GM10847 (cell line): ENCODE measurements around the gene DCAF10.

Experiments used
- POLR2A ChIP-seq: IDR thresholded peaks from 2 replicates; pipeline ENCODE4 v1.6.1; 2011; ENCODE audit not compliant: insufficient read length; ENCODE audit errors: extremely low read depth

DCAF10 gene

GRCh38 chr9:37800631-37801286 lies at the start of gene DCAF10:
Gene DCAF10, plus strand, starts transcription at chr9:37800797. Its CDS starts 70 bp downstream, at chr9:37800867.
- TF ChIP-seq POLR2A: peak; percentile 56

GRCh38 chr9:37751186-37751585 lies 49.4 kb upstream of the DCAF10 start:
- TF ChIP-seq POLR2A: no peak

GRCh38 chr9:37752642-37753488 lies 47.7 kb upstream of the DCAF10 start:
- no peak for TF ChIP-seq POLR2A

- peak; percentile 52 for TF ChIP-seq POLR2A
Observed at GRCh38 chr9:37753489-37754190, 47.0 kb upstream of the DCAF10 start, which contains the start of gene TRMT10B. Gene TRMT10B, plus strand, starts transcription at chr9:37753805. Its CDS starts 8,127 bp downstream, at chr9:37761932.

GRCh38 chr9:37758747-37759146 lies 41.9 kb upstream of the DCAF10 start:
- TF ChIP-seq POLR2A: no peak

- TF ChIP-seq POLR2A: no peak
Observed at GRCh38 chr9:37760416-37761161, 40.0 kb upstream of the DCAF10 start.

- TF ChIP-seq POLR2A: no peak
Observed at GRCh38 chr9:37761511-37761910, 39.1 kb upstream of the DCAF10 start.

GRCh38 chr9:37769306-37769705 lies 31.3 kb upstream of the DCAF10 start:
- TF ChIP-seq POLR2A: no peak

GRCh38 chr9:37769995-37770394 lies 30.6 kb upstream of the DCAF10 start:
- no peak for TF ChIP-seq POLR2A

- no peak for TF ChIP-seq POLR2A
Observed at GRCh38 chr9:37775216-37775919, 25.2 kb upstream of the DCAF10 start.

- TF ChIP-seq POLR2A: no peak
Observed at GRCh38 chr9:37776328-37776727, 24.3 kb upstream of the DCAF10 start.

- no peak for TF ChIP-seq POLR2A
Observed at GRCh38 chr9:37778534-37778933, 22.1 kb upstream of the DCAF10 start.

- TF ChIP-seq POLR2A: no peak
Observed at GRCh38 chr9:37784291-37784615, 16.3 kb upstream of the DCAF10 start.
